SK-N-MC (cell line): ENCODE results near the gene UBE2J1.

Source experiments
- DNase-seq: peaks from one replicate; pipeline ENCODE4 v3.0.0-alpha.2; 2011; ENCODE audit warnings: low read depth, low spot score
- H3K27ac ChIP-seq: fragments of 200-600 bp; sonication (generic); 2 replicates; pipeline ENCODE4 v1.5.1; 2016; ENCODE audit warnings: mixed run types
- H3K36me3 ChIP-seq: fragments of 200-600 bp; sonication (generic); 2 replicates; pipeline ENCODE4 v1.6.1; 2017; ENCODE audit warnings: antibody characterized with exemption, low read length, mixed read lengths; ENCODE audit not compliant: insufficient read depth
- H3K4me3 ChIP-seq: fragments of 200-600 bp; sonication (generic); 2 replicates; pipeline ENCODE4 v1.5.1; 2016
- H3K9ac ChIP-seq: fragments of 200-600 bp; sonication (generic); 2 replicates; pipeline ENCODE4 v1.8.0; 2017; ENCODE audit warnings: mixed run types, mixed read lengths; ENCODE audit not compliant: insufficient read length
- H3K9me3 ChIP-seq: fragments of 200-600 bp; sonication (generic); 2 replicates; pipeline ENCODE4 v1.6.1; 2017; ENCODE audit warnings: low read depth, mild to moderate bottlenecking, antibody characterized with exemption, low read length, moderate library complexity, mixed read lengths
- EZH2 ChIP-seq: fragments of 200-600 bp; sonication (generic); IDR thresholded peaks from one replicate; pipeline ENCODE4 v1.6.1; 2017; ENCODE audit warnings: antibody characterized with exemption
- FOXP2 ChIP-seq: optimal IDR thresholded peaks from 2 replicates; pipeline ENCODE3; 2011; ENCODE audit warnings: mild to moderate bottlenecking, moderate library complexity; ENCODE audit not compliant: insufficient read depth; ENCODE audit errors: extremely low read length, control extremely low read depth
- POLR2AphosphoS5 ChIP-seq: IDR thresholded peaks from 2 replicates; pipeline ENCODE4 v1.6.1; 2012; ENCODE audit warnings: mild to moderate bottlenecking, low read depth, low read length, borderline replicate concordance

The UBE2J1 gene

GRCh38 chr6:89372506-89372901 is 20.0 kb upstream of the UBE2J1 start:
- no peak overlapping the region for H3K27ac ChIP-seq
- H3K9me3 ChIP-seq = no peaks in the 10 kb centered on the region
- no peak overlapping the region for H3K4me3 ChIP-seq
- DNase-seq = no peak
- H3K36me3 ChIP-seq = no peaks in the 10 kb centered on the region
- TF ChIP-seq FOXP2 = no peak
- no peak for TF ChIP-seq POLR2AphosphoS5
- TF ChIP-seq EZH2 = no peak
- H3K9ac ChIP-seq = no peak overlapping the region

- no peaks in the 10 kb centered on the region for H3K9me3 ChIP-seq
- H3K4me3 ChIP-seq = no peak overlapping the region
- H3K27ac ChIP-seq = no peak overlapping the region
- TF ChIP-seq POLR2AphosphoS5 = no peak
- no peak for TF ChIP-seq FOXP2
- TF ChIP-seq EZH2 = no peak
- H3K9ac ChIP-seq = no peak overlapping the region
- no peak for DNase-seq
- H3K36me3 ChIP-seq = no peaks in the 10 kb centered on the region
These were observed 19.5 kb upstream of the UBE2J1 start for GRCh38 chr6:89371849-89372505.

- DNase-seq = no peak
- TF ChIP-seq EZH2 (no peak), FOXP2 (no peak), POLR2AphosphoS5 (no peak)
- Histone ChIP-seq H3K9me3 (no peaks in the 10 kb centered on the region), H3K4me3 (no peak overlapping the region), H3K27ac (no peak overlapping the region), H3K9ac (no peak overlapping the region), H3K36me3 (no peaks in the 10 kb centered on the region)
These were observed 16.5 kb upstream of the UBE2J1 start for GRCh38 chr6:89368999-89369398.

GRCh38 chr6:89368107-89368506 is 15.6 kb upstream of the UBE2J1 start:
- TF ChIP-seq POLR2AphosphoS5 (no peak), EZH2 (no peak), FOXP2 (no peak)
- Histone ChIP-seq H3K36me3 (no peaks in the 10 kb centered on the region), H3K9me3 (no peaks in the 10 kb centered on the region), H3K9ac (no peak overlapping the region), H3K27ac (no peak overlapping the region), H3K4me3 (no peak overlapping the region)
- DNase-seq = no peak

- Histone ChIP-seq H3K27ac (no peak overlapping the region), H3K9ac (no peak overlapping the region), H3K36me3 (no peaks in the 10 kb centered on the region), H3K9me3 (no peaks in the 10 kb centered on the region), H3K4me3 (no peak overlapping the region)
- TF ChIP-seq EZH2 = no peak
- TF ChIP-seq POLR2AphosphoS5 = no peak
- no peak for TF ChIP-seq FOXP2
- DNase-seq = no peak
These were observed 12.1 kb upstream of the UBE2J1 start for GRCh38 chr6:89364586-89364985.

GRCh38 chr6:89361171-89361570 is 8.6 kb upstream of the UBE2J1 start:
- H3K4me3 ChIP-seq = no peak overlapping the region
- TF ChIP-seq FOXP2 (no peak), POLR2AphosphoS5 (no peak), EZH2 (no peak)
- no peaks in the 10 kb centered on the region for H3K9me3 ChIP-seq
- no peak overlapping the region for H3K27ac ChIP-seq
- H3K36me3 ChIP-seq = no peaks in the 10 kb centered on the region
- H3K9ac ChIP-seq = no peak overlapping the region
- DNase-seq = no peak

GRCh38 chr6:89360415-89360999 is 8.0 kb upstream of the UBE2J1 start:
- no peaks in the 10 kb centered on the region for H3K9me3 ChIP-seq
- H3K9ac ChIP-seq = no peak overlapping the region
- no peaks in the 10 kb centered on the region for H3K36me3 ChIP-seq
- TF ChIP-seq POLR2AphosphoS5 = no peak
- no peak for TF ChIP-seq FOXP2
- no peak for TF ChIP-seq EZH2
- no peak overlapping the region for H3K4me3 ChIP-seq
- no peak for DNase-seq
- H3K27ac ChIP-seq = no peak overlapping the region

- Histone ChIP-seq H3K4me3 (no peak overlapping the region), H3K9me3 (no peaks in the 10 kb centered on the region), H3K9ac (no peak overlapping the region), H3K36me3 (no peaks in the 10 kb centered on the region), H3K27ac (no peak overlapping the region)
- DNase-seq = no peak
- TF ChIP-seq FOXP2 = no peak
These were observed 7.0 kb upstream of the UBE2J1 start for GRCh38 chr6:89359561-89359960.

GRCh38 chr6:89357390-89357789 is 4.9 kb upstream of the UBE2J1 start:
- TF ChIP-seq FOXP2 = no peak
- no peak for TF ChIP-seq EZH2
- TF ChIP-seq POLR2AphosphoS5 = no peak
- Histone ChIP-seq H3K27ac (no peak overlapping the region), H3K36me3 (no peaks in the 10 kb centered on the region), H3K9ac (no peak overlapping the region), H3K9me3 (no peaks in the 10 kb centered on the region), H3K4me3 (no peak overlapping the region)
- DNase-seq = no peak
